ENCODE results near the gene KCND2.

KCND2 gene

DNA sequence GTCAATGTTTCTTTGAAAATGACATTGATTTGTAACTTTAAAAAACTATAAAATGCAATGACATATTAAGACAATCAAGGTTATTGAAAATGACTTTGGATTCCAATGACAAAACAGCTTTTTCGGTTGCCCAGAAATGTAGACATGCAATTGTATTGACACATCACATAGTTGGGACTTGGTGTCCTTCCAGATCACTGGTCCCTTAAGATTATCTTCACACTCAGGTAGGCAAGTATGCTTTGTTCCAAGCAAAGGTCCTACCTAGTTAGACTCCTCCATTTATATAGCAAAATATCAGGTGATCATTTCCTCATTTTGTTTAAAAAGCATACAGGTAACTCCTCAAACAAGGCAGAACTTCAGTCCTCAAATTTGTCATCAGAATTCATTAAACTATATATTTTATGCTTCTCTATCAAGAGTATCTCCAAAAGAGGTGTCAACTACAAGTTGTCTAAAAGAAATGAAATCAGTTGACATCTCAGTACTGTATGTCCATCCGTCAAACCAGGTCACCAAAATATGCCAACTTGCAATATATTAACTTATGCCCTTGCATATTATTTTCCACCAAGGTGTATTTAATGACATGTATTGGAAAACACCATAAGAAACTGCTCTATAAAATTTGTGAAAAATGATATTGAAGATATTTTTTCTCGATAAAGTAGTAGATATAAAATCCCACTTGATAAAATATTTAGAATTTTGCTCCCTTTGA is 520.4 kb downstream of the KCND2 start:
- TF ChIP-seq, protein P1, sequence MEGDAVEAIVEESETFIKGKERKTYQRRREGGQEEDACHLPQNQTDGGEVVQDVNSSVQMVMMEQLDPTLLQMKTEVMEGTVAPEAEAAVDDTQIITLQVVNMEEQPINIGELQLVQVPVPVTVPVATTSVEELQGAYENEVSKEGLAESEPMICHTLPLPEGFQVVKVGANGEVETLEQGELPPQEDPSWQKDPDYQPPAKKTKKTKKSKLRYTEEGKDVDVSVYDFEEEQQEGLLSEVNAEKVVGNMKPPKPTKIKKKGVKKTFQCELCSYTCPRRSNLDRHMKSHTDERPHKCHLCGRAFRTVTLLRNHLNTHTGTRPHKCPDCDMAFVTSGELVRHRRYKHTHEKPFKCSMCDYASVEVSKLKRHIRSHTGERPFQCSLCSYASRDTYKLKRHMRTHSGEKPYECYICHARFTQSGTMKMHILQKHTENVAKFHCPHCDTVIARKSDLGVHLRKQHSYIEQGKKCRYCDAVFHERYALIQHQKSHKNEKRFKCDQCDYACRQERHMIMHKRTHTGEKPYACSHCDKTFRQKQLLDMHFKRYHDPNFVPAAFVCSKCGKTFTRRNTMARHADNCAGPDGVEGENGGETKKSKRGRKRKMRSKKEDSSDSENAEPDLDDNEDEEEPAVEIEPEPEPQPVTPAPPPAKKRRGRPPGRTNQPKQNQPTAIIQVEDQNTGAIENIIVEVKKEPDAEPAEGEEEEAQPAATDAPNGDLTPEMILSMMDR (IDR thresholded peaks at IDR 0.05; ENCODE audit: insufficient read depth, low read depth, low read length, missing control alignments): no peak
- no peak for DNase-seq (ENCODE audit: low read depth)
- H3K4me3 ChIP-seq (ENCODE audit: low read depth, low read length): no peak overlapping the region

DNA sequence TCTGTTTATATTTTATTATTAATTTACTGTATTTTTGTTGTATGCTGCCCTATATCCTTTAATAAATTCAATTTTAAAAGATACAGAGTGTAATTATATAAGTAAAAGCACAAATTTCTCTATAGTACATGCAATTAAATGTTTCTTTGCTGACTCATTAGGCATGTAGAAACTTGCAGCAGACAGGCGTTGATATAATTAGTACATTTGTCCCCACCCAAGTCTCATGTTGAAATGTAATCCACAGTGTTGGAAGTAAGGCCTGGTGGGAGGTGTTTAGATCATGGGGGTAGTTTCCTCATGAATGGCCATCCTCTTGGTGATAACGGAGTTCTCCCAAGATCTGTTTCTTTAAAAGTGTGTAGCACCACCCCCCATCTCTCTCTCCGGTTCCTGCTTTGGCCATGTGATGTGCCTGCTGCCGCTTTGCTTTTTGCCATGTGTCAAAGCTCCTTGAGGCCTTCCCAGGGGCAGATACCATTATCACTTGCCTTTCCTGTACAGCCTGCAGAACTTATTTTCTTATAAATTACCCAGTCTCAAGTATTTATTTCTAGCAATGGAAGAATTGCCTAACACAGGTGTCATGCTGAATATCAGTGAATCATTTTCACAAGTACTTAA is 521.2 kb downstream of the KCND2 start:
- TF ChIP-seq, protein P1 (IDR thresholded peaks at IDR 0.05; ENCODE audit: insufficient read depth, low read depth, low read length, missing control alignments): no peak
- DNase-seq (ENCODE audit: low read depth): no peak

DNA sequence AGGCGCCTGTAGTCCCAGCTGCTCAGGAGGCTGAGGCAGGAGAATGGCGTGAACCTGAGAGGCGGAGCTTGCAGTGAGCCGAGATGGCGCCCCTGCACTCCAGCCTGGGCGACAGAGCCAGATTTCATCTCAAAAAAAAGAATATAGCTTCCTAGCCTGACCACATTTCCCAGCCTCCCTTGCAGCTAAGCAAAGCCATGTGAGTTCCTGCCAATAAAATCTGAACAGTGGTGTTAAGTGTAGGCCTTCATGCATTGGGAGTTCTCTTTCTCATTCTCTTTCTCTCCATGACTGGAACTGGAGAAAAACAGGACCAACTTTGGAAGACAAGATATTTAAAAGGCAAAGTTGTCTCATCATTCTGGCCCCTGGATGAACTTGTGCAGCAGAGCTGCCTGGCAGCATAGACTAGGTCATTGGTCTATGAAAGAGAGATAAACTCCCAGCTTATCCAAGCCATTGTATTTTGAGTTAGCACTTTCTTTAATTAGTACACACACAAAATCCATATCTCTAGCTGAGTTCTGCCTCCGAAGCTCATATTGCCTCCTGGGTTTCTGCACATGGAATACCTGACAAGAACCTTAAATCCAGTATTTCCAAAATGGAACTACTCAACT is 524.2 kb downstream of the KCND2 start:
- H3K4me3 ChIP-seq (ENCODE audit: low read depth, low read length): no peak overlapping the region
- TF ChIP-seq, protein P1 (IDR thresholded peaks at IDR 0.05; ENCODE audit: insufficient read depth, low read depth, low read length, missing control alignments): no peak
- DNase-seq (ENCODE audit: low read depth): no peak

More for the DNA sequence above, 521.2 kb downstream of the KCND2 start:
- no peak overlapping the region for H3K4me3 ChIP-seq (ENCODE audit: low read depth, low read length)

DNA sequence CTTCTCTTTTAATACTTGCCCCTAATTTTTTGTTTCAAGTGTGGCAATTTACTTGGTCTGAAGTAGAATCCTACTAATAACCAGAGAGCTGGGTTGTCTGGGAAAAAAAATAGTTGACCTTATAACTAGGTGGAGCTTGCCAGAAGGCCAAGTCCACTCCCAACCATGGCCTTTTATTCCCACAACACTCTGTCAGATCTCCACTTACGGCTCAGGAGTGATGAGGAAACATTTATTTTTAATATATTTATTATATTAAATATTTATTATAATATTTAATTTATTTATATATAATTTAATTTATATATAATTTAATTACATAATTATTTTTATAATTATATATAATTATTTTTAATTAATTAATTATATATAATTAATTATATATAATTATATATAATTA is 526.2 kb downstream of the KCND2 start:
- no peak overlapping the region for H3K4me3 ChIP-seq (ENCODE audit: low read depth, low read length)
- no peak for DNase-seq (ENCODE audit: low read depth)
- TF ChIP-seq, protein P1 (IDR thresholded peaks at IDR 0.05; ENCODE audit: insufficient read depth, low read depth, low read length, missing control alignments): no peak
